ENCODE measurements around the gene ABCC1.

ABCC1 gene

DNA sequence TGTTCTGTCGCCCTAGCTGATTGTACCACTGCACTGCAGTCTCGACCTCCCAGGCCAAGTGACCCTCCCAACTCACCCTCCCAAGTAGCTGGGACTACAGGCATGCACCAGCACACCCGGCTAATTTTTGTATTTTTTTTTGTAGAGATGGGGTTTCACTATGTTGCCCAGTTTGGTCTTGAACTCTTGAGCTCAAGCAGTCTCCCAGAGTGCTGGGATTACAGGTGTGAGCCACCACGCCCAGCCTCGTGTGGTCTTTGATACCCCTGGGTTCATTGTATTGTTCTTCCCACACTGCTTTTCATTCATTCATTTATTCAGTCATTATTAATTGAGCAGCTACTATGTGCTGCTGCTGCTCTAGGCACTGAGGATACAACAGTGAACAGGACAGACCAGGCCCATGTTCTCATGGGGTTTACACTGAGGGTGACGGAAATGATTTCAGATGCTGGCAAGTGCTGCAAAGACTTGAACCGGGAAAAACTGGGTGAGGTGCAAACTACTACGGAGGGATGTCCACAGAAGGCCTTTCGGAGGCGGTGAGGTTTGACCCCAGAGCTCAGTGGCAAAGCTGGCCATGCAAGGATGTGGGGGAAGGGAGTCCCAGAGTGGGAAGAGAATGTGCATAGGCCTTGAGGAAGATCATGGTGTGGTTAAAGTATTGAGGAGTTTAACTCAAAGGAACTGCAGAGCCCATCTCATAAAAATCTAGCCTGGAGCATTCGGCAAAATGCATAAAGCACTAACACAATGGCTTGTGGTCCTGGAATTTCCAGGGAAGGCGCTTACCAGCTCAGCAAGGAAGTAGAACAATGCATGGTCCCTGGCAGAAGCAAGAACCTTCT is 10.9 kb downstream of the ABCC1 start:
- H3K27ac ChIP-seq (ENCODE audit: low read depth, low read length, poor library complexity, severe bottlenecking) = peak overlapping the region; percentile 77
- no peaks in the 10 kb centered on the region; the same call in 1 of the 2 replicates for H4K20me1 ChIP-seq (ENCODE audit: insufficient read depth, low read length)
- TF ChIP-seq EZH2 (IDR thresholded peaks at IDR 0.05; ENCODE audit: borderline replicate concordance, low read length) = no peak
- TF ChIP-seq, protein P1, sequence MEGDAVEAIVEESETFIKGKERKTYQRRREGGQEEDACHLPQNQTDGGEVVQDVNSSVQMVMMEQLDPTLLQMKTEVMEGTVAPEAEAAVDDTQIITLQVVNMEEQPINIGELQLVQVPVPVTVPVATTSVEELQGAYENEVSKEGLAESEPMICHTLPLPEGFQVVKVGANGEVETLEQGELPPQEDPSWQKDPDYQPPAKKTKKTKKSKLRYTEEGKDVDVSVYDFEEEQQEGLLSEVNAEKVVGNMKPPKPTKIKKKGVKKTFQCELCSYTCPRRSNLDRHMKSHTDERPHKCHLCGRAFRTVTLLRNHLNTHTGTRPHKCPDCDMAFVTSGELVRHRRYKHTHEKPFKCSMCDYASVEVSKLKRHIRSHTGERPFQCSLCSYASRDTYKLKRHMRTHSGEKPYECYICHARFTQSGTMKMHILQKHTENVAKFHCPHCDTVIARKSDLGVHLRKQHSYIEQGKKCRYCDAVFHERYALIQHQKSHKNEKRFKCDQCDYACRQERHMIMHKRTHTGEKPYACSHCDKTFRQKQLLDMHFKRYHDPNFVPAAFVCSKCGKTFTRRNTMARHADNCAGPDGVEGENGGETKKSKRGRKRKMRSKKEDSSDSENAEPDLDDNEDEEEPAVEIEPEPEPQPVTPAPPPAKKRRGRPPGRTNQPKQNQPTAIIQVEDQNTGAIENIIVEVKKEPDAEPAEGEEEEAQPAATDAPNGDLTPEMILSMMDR (IDR thresholded peaks at IDR 0.05; ENCODE audit: low read length) = no peak
- H3K4me2 ChIP-seq (ENCODE audit: low read length) = no peak overlapping the region
- no peaks in the 10 kb centered on the region for H3K27me3 ChIP-seq (ENCODE audit: insufficient read depth, low read length)
- peaks cover 96% of the 10 kb centered on the region for H3K79me2 ChIP-seq (ENCODE audit: insufficient read depth, low read length)
- H3K9ac ChIP-seq (ENCODE audit: low read length) = no peak overlapping the region
- H3F3A ChIP-seq (ENCODE audit: insufficient read depth, low read length) = no peaks in the 10 kb centered on the region
- peaks cover 40% of the 10 kb centered on the region for H3K4me1 ChIP-seq (ENCODE audit: insufficient read depth, low read length, severe bottlenecking)
- no peaks in the 10 kb centered on the region for H3K9me2 ChIP-seq (ENCODE audit: low read depth, low read length)
- no peak overlapping the region for H3K4me3 ChIP-seq (ENCODE audit: low read depth, low read length, poor library complexity, severe bottlenecking)
- no peak overlapping the region for H2AFZ ChIP-seq (ENCODE audit: low read length)
- H3K36me3 ChIP-seq (ENCODE audit: insufficient read depth, low read length) = peaks cover 36% of the 10 kb centered on the region
- H3K9me3 ChIP-seq (ENCODE audit: low read length) = peaks cover 12% of the 10 kb centered on the region

DNA sequence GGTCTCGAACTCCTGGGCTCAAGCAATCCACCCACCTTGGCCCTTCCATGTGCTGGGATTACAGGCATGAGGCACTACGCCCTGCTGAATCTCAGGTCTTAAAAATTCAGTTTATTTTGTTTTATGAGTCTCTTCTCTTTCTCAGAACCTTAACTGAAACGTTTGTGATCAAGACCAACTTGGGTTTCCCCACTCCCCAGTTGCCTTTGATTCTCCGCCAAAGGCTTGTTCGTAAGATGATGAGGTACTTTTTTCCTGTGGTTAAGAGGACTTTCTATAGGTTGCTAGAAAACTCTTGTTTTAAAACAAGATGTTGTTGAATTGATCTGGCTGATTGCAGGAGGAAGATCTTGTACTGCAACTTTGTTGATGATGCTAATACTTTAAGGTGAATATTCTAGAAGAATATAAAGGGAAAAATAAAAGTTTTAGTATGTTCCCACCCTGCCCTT is 11.7 kb downstream of the ABCC1 start:
- peaks cover 32% of the 10 kb centered on the region for H3K36me3 ChIP-seq (ENCODE audit: insufficient read depth, low read length)
- H3F3A ChIP-seq (ENCODE audit: insufficient read depth, low read length) = no peaks in the 10 kb centered on the region
- H3K9me2 ChIP-seq (ENCODE audit: low read depth, low read length) = no peaks in the 10 kb centered on the region
- peak overlapping the region; percentile 77 for H3K27ac ChIP-seq (ENCODE audit: low read depth, low read length, poor library complexity, severe bottlenecking)
- TF ChIP-seq, protein P1 (IDR thresholded peaks at IDR 0.05; ENCODE audit: low read length) = no peak
- TF ChIP-seq EZH2 (IDR thresholded peaks at IDR 0.05; ENCODE audit: borderline replicate concordance, low read length) = no peak
- H3K4me1 ChIP-seq (ENCODE audit: insufficient read depth, low read length, severe bottlenecking) = peaks cover 40% of the 10 kb centered on the region
- peak overlapping the region; percentile 2; the same call in 1 of the 2 replicates for H3K4me2 ChIP-seq (ENCODE audit: low read length)
- no peak overlapping the region for H3K4me3 ChIP-seq (ENCODE audit: low read depth, low read length, poor library complexity, severe bottlenecking)
- H3K27me3 ChIP-seq (ENCODE audit: insufficient read depth, low read length) = no peaks in the 10 kb centered on the region
- H2AFZ ChIP-seq (ENCODE audit: low read length) = no peak overlapping the region
- no peak overlapping the region for H3K9ac ChIP-seq (ENCODE audit: low read length)
- H3K9me3 ChIP-seq (ENCODE audit: low read length) = peaks cover 12% of the 10 kb centered on the region
- H3K79me2 ChIP-seq (ENCODE audit: insufficient read depth, low read length) = peaks cover 95% of the 10 kb centered on the region
- H4K20me1 ChIP-seq (ENCODE audit: insufficient read depth, low read length) = no peaks in the 10 kb centered on the region; the same call in 1 of the 2 replicates

DNA sequence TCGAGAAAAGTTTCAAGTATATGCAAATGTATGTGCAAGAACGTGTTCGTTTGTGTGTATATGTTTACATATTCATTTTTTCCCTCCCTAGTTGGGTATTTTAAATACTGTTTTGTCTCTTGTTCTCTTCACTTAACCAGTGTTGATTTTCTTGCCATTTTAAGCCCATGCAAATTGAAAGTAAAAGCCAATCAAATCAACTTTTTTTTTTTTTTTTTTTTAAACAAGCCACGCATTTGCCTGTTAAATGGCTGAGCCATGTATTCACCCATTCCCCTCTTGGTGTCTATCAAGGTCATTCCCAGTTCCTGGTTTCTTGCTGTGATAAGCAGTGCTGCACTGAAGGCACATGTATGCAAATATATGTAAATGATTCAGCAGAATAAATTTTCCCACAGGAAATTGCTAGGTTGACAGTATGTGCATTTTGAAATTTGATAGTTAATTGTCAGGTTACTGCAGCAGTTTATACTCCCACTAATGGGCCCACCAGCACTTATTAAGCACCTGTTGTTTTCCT is 12.2 kb downstream of the ABCC1 start:
- peak overlapping the region; percentile 77 for H3K27ac ChIP-seq (ENCODE audit: low read depth, low read length, poor library complexity, severe bottlenecking)
- peaks cover 12% of the 10 kb centered on the region for H3K9me3 ChIP-seq (ENCODE audit: low read length)
- no peak overlapping the region for H3K9ac ChIP-seq (ENCODE audit: low read length)
- no peaks in the 10 kb centered on the region for H3K9me2 ChIP-seq (ENCODE audit: low read depth, low read length)
- no peak overlapping the region for H3K4me3 ChIP-seq (ENCODE audit: low read depth, low read length, poor library complexity, severe bottlenecking)
- H4K20me1 ChIP-seq (ENCODE audit: insufficient read depth, low read length) = no peaks in the 10 kb centered on the region; the same call in 1 of the 2 replicates
- TF ChIP-seq, protein P1 (IDR thresholded peaks at IDR 0.05; ENCODE audit: low read length) = no peak
- no peak for TF ChIP-seq EZH2 (IDR thresholded peaks at IDR 0.05; ENCODE audit: borderline replicate concordance, low read length)
- peak overlapping the region; percentile 2; the same call in 1 of the 2 replicates for H3K4me2 ChIP-seq (ENCODE audit: low read length)
- peaks cover 40% of the 10 kb centered on the region for H3K4me1 ChIP-seq (ENCODE audit: insufficient read depth, low read length, severe bottlenecking)
- H3K79me2 ChIP-seq (ENCODE audit: insufficient read depth, low read length) = peaks cover 95% of the 10 kb centered on the region
- H3K36me3 ChIP-seq (ENCODE audit: insufficient read depth, low read length) = peaks cover 32% of the 10 kb centered on the region
- H3F3A ChIP-seq (ENCODE audit: insufficient read depth, low read length) = no peaks in the 10 kb centered on the region
- H3K27me3 ChIP-seq (ENCODE audit: insufficient read depth, low read length) = no peaks in the 10 kb centered on the region
- H2AFZ ChIP-seq (ENCODE audit: low read length) = no peak overlapping the region
